HEK293 (cell line): Measurements from ENCODE around the gene EIF2D.

ENCODE experiments used
- CTCF ChIA-PET: fragments of 350-600 bp; formaldehyde crosslinking; extraction: SDS; loops from one replicate; lab custom pipeline; 2021; ENCODE audit warnings: antibody characterized with exemption; lab: Yijun Ruan, JAX
- POLR2A ChIA-PET: fragments of 300-600 bp; formaldehyde crosslinking; extraction: SDS; loops from one replicate; lab custom pipeline; 2020; ENCODE audit warnings: antibody characterized with exemption, inconsistent platforms; lab: Yijun Ruan, JAX
- H3K27ac ChIP-seq: fragments of 200-500 bp; sonication (Bioruptor generic); 2 replicates; pipeline ENCODE4 v1.5.1; 2014; ENCODE audit warnings: low read depth, low read length, control low read depth, inconsistent platforms; ENCODE audit errors: extremely low read depth
- H3K36me3 ChIP-seq, 2 experiments: fragments of 200-500 bp in 1 of 2; sonication (Bioruptor generic) in 1 of 2; 1 replicate in 1 of 2; 2 replicates in 1 of 2; pipeline ENCODE4 v1.5.1; 2014 to 2017; ENCODE audit warnings: inconsistent platforms in 2 of 2, low read length in 2 of 2; ENCODE audit not compliant: control insufficient read depth in 2 of 2, insufficient read depth in 1 of 2
- H3K4me1 ChIP-seq: fragments of 200-500 bp; sonication (Bioruptor generic); 2 replicates; pipeline ENCODE4 v1.5.1; 2014; ENCODE audit warnings: mild to moderate bottlenecking, low read length, inconsistent platforms; ENCODE audit not compliant: control insufficient read depth, insufficient read depth
- H3K4me3 ChIP-seq: 2 replicates; pipeline ENCODE4 v1.5.1; 2011; ENCODE audit warnings: low read depth, mild to moderate bottlenecking, control low read depth, low read length, moderate library complexity
- H3K9me3 ChIP-seq: fragments of 200-500 bp; sonication (Bioruptor generic); 2 replicates; pipeline ENCODE4 v1.5.1; 2014; ENCODE audit warnings: low read depth, low read length, inconsistent platforms; ENCODE audit not compliant: control insufficient read depth, insufficient read depth
- KLF7 ChIP-seq: fragments of 450-650 bp; formaldehyde crosslinking; IDR thresholded peaks from 2 replicates; pipeline ENCODE4 v1.5.1; 2016; ENCODE audit warnings: missing biosample characterization, missing genetic modification characterization, borderline replicate concordance
- ZBTB20 ChIP-seq: fragments of 450-650 bp; formaldehyde crosslinking; IDR thresholded peaks from 2 replicates; pipeline ENCODE4 v1.5.1; 2016; ENCODE audit warnings: missing biosample characterization, missing genetic modification characterization
- ZBTB7A ChIP-seq: fragments of 450-650 bp; formaldehyde crosslinking; IDR thresholded peaks from 2 replicates; pipeline ENCODE4 v1.5.1; 2016; ENCODE audit warnings: low read depth, missing biosample characterization, missing genetic modification characterization
- ZNF114 ChIP-seq: fragments of 450-650 bp; formaldehyde crosslinking; IDR thresholded peaks from 2 replicates; pipeline ENCODE4 v1.5.0; 2017; ENCODE audit warnings: missing biosample characterization, missing genetic modification characterization
- ZNF211 ChIP-seq: fragments of 450-650 bp; formaldehyde crosslinking; IDR thresholded peaks from 2 replicates; pipeline ENCODE4 v1.5.1; 2016; ENCODE audit warnings: low read depth, missing biosample characterization, missing genetic modification characterization
- ZNF311 ChIP-seq: fragments of 450-650 bp; formaldehyde crosslinking; IDR thresholded peaks from 2 replicates; pipeline ENCODE4 v1.5.1; 2017; ENCODE audit warnings: missing biosample characterization, missing genetic modification characterization, borderline replicate concordance
- ZNF449 ChIP-seq: fragments of 450-650 bp; formaldehyde crosslinking; IDR thresholded peaks from 2 replicates; pipeline ENCODE4 v1.5.1; 2017; ENCODE audit warnings: missing biosample characterization, mild to moderate bottlenecking, missing genetic modification characterization, moderate library complexity
- ZNF513 ChIP-seq: fragments of 450-650 bp; IDR thresholded peaks from 2 replicates; pipeline ENCODE4 v1.5.1; 2018; ENCODE audit warnings: missing biosample characterization, missing genetic modification characterization
- ZNF514 ChIP-seq: fragments of 450-650 bp; formaldehyde crosslinking; IDR thresholded peaks from 2 replicates; pipeline ENCODE4 v1.5.1; 2016; ENCODE audit warnings: missing biosample characterization, missing genetic modification characterization
- ZNF521 ChIP-seq: fragments of 450-650 bp; formaldehyde crosslinking; IDR thresholded peaks from 2 replicates; pipeline ENCODE4 v1.5.1; 2017; ENCODE audit warnings: missing biosample characterization, mild to moderate bottlenecking, missing genetic modification characterization
- ZNF610 ChIP-seq: fragments of 450-650 bp; formaldehyde crosslinking; IDR thresholded peaks from 2 replicates; pipeline ENCODE4 v1.5.1; 2016; ENCODE audit warnings: missing biosample characterization, missing genetic modification characterization, borderline replicate concordance
- ZNF624 ChIP-seq: fragments of 450-650 bp; formaldehyde crosslinking; IDR thresholded peaks from 2 replicates; pipeline ENCODE4 v1.5.1; 2017; ENCODE audit warnings: missing biosample characterization, missing genetic modification characterization
- TF ChIP-seq, protein P1 (sequence below): fragments of 450-650 bp; formaldehyde crosslinking; IDR thresholded peaks from 2 replicates; pipeline ENCODE4 v1.5.1; 2016; ENCODE audit warnings: missing biosample characterization, missing genetic modification characterization
- TF ChIP-seq, protein P2 (sequence below): fragments of 450-650 bp; formaldehyde crosslinking; IDR thresholded peaks from 2 replicates; pipeline ENCODE4 v1.5.1; 2016; ENCODE audit warnings: missing biosample characterization, missing genetic modification characterization, low read depth
- TF ChIP-seq, protein P3 (sequence below): fragments of 450-650 bp; formaldehyde crosslinking; IDR thresholded peaks from 2 replicates; pipeline ENCODE4 v1.5.1; 2016; ENCODE audit warnings: missing biosample characterization, missing genetic modification characterization

Gene EIF2D

GRCh38 chr1:206587904-206588303 lies 24.4 kb downstream of the EIF2D start (continued):
- TF ChIP-seq ZBTB7A (tag by site-specific recombination) (no peak), ZNF114 (tag by site-specific recombination) (no peak), ZNF521 (no peak)
- TF ChIP-seq, protein P1, sequence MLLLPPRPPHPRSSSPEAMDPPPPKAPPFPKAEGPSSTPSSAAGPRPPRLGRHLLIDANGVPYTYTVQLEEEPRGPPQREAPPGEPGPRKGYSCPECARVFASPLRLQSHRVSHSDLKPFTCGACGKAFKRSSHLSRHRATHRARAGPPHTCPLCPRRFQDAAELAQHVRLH (tag by site-specific recombination), result no peak

DNA sequence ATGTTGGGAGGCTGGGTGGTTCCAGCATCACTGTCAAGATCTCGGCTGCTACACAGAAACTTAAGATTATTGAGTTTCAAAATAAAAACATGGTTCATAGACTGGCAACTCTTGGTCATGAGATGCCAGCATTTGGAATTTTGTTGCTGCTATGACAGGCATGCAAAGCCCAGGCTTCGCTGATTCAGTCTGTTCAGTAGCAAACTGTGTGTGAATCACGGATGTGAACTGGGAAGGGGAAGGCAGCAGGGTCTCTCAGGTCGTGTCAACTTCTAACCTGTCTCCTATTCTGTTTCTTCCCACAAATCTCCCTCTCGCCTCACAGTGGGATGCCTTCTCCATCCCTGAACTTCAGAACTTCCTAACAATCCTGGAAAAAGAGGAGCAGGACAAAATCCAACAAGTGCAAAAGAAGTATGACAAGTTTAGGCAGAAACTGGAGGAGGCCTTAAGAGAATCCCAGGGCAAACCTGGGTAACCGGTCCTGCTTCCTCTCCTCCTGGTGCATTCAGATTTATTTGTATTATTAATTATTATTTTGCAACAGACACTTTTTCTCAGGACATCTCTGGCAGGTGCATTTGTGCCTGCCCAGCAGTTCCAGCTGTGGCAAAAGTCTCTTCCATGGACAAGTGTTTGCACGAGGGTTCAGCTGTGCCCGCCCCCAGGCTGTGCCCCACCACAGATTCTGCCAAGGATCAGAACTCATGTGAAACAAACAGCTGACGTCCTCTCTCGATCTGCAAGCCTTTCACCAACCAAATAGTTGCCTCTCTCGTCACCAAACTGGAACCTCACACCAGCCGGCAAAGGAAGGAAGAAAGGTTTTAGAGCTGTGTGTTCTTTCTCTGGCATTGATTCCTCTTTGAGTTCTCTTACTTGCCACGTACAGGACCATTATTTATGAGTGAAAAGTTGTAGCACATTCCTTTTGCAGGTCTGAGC lies 25.5 kb downstream of the EIF2D start:
- H3K27ac ChIP-seq, result no peak overlapping the region
- ChIA-PET POLR2A (no interaction called here), CTCF (interaction anchor here (0.6 to 6.8 kb wide), 9 partner anchors 20 to 107 kb away, joined by 3 to 115 read pairs (median 18); no protein-coding TSS in a partner anchor)
- peaks cover under 1 to 80% of the 10 kb centered on the region in 2 experiments; a peak in 1 of 3 replicates for H3K36me3 ChIP-seq
- H3K4me1 ChIP-seq, result no peaks in the 10 kb centered on the region
- no peak overlapping the region for H3K4me3 ChIP-seq
- TF ChIP-seq ZNF514, result no peak
- H3K9me3 ChIP-seq, result no peaks in the 10 kb centered on the region

- no peak for TF ChIP-seq ZNF211 (tag by site-specific recombination)
- TF ChIP-seq KLF7 (tag by site-specific recombination), result no peak
- no peak for TF ChIP-seq ZBTB20 (tag by site-specific recombination)
- TF ChIP-seq, protein P2, sequence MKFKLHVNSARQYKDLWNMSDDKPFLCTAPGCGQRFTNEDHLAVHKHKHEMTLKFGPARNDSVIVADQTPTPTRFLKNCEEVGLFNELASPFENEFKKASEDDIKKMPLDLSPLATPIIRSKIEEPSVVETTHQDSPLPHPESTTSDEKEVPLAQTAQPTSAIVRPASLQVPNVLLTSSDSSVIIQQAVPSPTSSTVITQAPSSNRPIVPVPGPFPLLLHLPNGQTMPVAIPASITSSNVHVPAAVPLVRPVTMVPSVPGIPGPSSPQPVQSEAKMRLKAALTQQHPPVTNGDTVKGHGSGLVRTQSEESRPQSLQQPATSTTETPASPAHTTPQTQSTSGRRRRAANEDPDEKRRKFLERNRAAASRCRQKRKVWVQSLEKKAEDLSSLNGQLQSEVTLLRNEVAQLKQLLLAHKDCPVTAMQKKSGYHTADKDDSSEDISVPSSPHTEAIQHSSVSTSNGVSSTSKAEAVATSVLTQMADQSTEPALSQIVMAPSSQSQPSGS (tag by site-specific recombination), result no peak
- no peak for TF ChIP-seq ZNF449 (tag by site-specific recombination)
- TF ChIP-seq ZNF311 (tag by site-specific recombination), result no peak
- TF ChIP-seq ZNF624, result no peak
- TF ChIP-seq, protein P3, sequence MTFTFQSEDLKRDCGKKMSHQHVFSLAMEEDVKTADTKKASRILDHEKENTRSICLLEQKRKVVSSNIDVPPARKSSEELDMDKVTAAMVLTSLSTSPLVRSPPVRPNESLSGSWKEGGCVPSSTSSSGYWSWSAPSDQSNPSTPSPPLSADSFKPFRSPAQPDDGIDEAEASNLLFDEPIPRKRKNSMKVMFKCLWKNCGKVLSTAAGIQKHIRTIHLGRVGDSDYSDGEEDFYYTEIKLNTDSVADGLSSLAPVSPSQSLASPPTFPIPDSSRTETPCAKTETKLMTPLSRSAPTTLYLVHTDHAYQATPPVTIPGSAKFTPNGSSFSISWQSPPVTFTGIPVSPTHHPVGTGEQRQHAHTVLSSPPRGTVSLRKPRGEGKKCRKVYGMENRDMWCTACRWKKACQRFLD, result no peak
- TF ChIP-seq ZNF610 (tag by site-specific recombination), result no peak
- TF ChIP-seq ZNF513 (tag by site-specific recombination), result no peak
- H3K4me3 ChIP-seq, result no peak overlapping the region
- H3K9me3 ChIP-seq, result no peaks in the 10 kb centered on the region
- H3K4me1 ChIP-seq, result no peaks in the 10 kb centered on the region
- H3K36me3 ChIP-seq, result peaks cover 0 to 62% of the 10 kb centered on the region in 2 experiments; a peak in 1 of 3 replicates
- ChIA-PET CTCF (interaction anchor here (0.6 to 6.8 kb wide), 16 partner anchors 9 to 522 kb away, joined by 3 to 115 read pairs (median 8); no protein-coding TSS in a partner anchor), POLR2A (no interaction called here)
- no peak overlapping the region for H3K27ac ChIP-seq
Measured at GRCh38 chr1:206584683-206585082, 27.6 kb downstream of the EIF2D start.
